GM10847 (cell line): Measurements from ENCODE around the gene RGL3.

ENCODE experiments used
- POLR2A ChIP-seq: IDR thresholded peaks from 2 replicates; pipeline ENCODE4 v1.6.1; 2011; ENCODE audit not compliant: insufficient read length; ENCODE audit errors: extremely low read depth

The RGL3 gene

DNA sequence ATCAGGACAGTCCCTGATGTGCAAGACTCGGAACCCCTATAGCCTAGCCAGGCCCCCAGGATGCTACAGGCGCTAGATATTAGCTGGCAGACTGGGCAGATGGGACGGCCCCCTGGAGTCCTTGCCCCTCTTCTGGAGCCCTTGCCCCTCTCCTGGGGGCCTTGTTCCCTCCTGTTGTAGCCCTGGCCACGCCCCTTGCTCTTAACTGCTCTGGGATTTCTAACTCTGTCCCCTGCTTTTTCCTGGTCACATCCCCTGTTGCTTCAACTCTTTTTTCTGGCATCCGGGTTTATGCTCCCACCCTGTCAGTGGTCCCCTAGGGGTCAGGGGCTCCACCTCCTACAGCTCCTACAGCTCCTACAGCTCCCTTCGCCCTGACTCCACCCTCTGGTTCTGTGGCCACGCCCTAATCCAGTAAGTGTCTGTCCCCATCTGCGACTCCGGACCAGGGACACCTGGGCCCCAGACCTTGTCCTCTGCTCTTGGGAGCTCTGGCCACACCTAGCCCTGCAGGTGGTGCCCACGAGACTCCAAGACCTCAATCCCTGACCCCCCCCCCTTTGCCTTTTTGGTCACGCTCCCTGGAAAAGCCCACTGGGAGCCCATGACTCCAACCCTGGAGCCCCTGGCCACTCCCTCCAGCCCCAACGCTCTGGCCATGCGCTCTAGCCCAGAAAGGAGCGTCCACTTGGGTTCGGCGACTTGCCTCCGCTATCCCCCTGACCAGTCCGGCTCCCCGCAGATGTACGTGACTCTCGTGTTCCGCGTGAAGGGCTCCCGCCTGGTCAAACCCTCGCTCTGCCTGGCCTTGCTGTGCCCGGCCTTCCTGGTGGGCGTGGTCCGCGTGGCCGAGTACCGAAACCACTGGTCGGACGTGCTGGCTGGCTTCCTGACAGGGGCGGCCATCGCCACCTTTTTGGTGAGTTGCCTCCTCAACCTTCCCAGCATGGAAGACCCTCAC, 57.1 kb downstream of the RGL3 start:
- no peak for TF ChIP-seq POLR2A

- TF ChIP-seq POLR2A = no peak
Measured at GRCh38 chr19:11361037-11361770, 57.9 kb downstream of the RGL3 start.

DNA sequence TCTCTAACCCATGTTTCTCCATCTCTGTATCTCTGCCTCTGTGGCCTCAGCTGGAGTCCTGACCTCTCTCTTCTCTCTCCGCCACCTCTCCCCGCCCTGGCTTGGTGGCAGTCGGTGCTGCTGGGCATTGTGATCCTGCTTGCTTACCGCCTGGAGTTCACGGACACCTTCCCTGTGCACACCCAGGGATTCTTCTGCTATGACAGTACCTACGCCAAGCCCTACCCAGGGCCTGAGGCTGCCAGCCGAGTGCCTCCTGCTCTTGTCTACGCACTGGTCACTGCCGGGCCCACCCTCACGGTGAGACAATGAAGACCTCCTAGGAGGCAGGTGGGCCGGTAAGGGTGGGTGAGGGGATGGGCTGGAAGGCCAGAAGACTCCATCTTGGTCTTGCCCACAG, 59.7 kb downstream of the RGL3 start:
- no peak for TF ChIP-seq POLR2A

DNA sequence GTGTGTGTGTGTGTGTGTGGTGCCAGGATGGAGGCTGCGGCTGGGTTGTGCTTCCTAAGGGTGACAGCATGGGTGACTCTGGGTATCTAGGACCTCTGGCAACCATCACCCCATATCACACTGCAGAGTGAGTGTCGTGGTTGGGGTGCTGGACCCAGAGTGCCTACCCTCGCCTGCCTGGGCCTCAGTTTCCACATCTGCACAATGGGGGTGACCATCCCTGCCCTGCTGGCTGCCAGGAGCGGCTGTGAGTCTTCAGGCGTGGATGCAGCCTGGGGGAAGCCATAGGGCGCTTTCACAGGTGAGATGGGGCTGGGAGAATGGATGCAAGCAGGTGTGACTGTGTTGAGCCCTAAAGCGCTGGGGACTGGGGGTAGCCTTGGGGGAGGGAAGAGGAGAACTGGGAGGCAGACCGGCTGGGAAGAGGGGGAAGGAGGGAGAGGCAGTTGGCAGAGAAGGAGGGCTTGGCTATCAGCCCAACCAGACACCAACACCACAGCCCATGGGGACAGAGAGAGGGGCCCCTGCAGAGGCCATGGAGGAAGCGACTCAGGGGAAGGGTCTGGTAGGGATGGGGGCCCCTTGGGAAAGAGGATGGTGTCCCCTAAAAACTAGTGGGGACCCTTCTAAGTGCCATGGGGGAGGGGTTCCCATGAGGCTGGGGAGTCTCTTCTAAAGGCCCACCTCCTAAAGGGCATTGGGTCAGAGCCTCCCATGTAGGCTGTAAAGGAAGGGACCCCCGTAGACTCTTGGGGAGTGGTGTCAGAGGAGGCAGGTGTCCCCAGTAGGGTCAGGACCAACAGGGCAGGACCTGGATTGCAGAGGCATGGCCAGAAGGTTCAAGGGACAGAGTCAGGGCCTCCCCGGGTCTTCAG, 62.2 kb downstream of the RGL3 start:
- no peak for TF ChIP-seq POLR2A

- no peak for TF ChIP-seq POLR2A
Measured at GRCh38 chr19:11356074-11356397, 63.1 kb downstream of the RGL3 start.

DNA sequence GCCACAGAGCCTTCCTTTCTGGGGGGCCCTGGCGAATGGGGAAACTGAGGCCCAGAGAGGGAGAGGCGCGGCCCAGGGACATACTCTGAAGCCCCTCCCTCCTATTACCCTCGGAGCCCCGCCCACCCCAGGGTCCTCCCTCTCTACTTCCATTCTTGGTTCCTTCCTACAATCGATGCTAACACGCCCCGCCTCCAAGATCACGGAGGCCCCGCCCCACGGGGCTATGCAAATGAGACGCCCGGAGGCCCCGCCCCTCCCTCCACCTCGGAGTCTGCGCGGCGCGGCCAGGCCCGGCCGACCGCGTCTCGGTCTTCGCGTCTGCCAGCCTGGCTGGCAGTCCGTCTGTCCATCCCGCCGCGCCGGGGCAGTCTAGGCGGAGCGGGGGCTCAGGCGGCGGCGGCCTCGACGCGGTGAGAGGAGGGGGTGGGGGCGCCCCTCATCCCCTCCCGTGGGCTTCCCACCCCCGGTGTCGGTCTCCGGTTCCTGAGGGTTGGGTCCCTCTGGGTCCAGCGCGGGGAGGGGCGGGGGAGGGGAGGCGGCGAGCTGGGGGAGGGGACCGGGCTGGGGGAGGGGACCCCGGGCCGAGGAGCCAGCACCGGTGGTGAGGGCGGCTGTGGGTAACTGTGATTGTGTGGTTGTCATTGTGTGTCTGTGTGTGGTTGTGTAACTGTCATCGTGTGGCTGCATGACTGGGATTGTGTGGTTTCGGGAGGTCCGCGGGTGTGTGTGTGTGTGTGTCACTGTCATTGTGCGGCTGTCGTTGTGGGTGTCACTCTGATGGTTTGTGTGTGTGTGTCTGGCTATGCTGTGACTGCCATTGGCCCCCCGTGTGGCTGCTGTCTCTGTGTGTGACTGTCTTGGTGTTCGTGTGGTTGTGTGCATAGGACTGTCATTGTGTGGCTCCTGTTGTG, 63.7 kb downstream of the RGL3 start, which contains the start of gene PLPPR2:
Gene PLPPR2 (plus strand): TSS at position 273 of the 914 bp plus-strand sequence. CDS start 2,242 bp downstream, outside the sequence.
- peak; percentile 13 for TF ChIP-seq POLR2A

- TF ChIP-seq POLR2A = no peak
Measured at GRCh38 chr19:11349171-11349570, 69.9 kb downstream of the RGL3 start.

DNA sequence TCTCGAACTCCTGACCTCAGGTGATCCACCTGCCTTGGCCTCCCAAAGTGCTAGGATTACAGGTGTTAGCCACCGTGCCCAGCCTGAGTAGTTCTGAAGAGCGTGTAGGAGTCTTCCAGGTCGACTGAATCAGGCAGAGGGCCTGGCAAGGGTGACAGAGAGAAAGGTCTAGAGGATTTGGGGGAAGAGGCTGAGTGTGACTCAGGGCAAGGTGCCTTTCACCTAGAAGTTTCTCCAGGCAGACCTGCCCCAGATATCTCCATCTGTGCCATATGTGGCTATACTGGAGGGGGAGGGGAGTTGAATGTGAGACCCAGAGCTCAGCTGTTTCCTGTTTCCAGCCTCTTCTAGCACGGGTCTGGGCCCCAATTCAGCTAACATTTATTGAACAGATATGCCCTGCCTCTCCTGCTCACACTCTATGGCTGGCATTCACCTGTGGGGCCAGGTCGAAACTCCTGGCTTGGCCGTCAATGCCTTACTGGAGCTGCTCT, 71.5 kb downstream of the RGL3 start:
- TF ChIP-seq POLR2A = no peak

DNA sequence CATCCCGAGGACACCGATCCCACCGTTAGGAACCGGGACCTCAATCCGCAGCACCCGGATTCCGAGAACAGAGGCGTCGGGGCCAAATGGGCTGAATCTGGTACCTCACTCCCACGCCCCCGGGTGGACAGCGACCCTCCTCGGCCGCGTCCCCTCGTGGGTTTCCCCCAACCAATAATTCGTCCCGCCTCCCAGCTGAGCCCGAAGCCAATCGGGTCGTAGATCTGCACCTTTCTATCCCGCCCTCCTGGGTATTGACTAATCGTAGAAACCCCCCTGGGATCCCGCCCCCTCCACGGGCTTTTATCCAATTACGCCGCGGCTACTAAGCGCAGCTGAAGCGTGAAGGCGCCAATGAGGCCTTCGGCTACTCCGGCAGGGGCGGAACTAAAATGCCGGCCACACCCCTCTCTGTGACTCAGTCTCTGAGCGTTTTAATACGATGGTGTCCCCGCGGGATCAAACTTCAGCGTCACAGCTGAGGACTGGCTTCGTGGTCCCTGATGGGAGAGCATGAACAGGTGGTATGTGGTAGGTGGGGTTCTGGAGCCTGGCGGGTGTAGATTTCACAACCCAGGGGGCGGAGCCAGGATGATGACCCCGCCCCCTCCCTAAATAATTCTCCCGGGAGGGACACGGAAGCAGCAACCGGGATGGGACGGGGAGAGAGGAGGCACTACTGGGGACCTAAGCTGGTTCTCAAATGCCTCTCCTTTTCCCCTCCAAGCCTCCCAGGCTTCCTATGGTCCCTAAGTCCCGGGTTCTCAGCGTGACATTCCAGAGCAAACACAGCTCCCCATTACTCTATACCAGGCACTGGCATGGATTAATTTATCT, 72.8 kb downstream of the RGL3 start, which contains the start of the genes CCDC159 and TMEM205:
Gene CCDC159 (plus strand): TSS at position 416 of the 837 bp plus-strand sequence. CDS start 88 bp downstream, at position 504.
Gene TMEM205 (minus strand): TSS at position 165 of the 837 bp plus-strand sequence. CDS start 649 bp downstream, outside the sequence.
- TF ChIP-seq POLR2A = peak; percentile 43

DNA sequence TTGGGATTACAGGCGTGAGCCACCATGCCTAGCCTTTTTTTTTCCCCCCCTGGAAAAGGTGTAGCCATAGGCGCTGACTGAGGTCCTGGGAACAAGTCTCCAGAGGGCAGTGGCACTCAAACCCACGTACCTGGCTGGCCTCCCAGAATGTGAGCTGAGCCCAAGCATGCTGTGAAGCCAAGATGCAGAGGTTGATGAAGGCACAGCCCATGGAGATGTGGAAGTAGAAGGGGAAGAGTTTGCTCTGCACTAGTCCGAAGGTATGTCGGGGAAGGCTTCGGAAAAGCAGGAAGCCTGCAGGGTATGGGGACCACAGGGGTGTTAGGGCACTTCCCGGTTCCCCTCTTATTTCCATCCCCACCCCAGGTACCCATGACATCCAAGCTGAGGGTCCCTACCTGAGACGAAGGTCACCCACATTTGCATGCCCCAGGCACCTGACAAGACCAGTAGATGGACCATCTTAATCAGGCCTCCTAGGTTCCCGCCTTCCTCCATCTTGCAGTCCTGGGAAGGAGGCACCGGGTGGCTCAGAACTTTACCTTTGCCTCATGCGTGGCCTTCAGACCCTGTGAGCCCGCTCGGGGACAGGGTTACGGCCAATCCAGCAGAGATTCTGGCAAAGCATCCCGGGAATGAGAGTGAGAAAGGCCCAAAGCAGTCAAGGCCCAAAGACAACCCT, 73.9 kb downstream of the RGL3 start:
- no peak for TF ChIP-seq POLR2A
